HG03354 (cell line): Measurements from ENCODE around the gene ZC3HAV1L.
"Not testable (repeated sequence)": the region's sequence is repeated elsewhere in the genome, so short reads cannot be mapped to it uniquely, and the experiment has no call there.

ENCODE experiments used
- ATAC-seq: cut with Tn5 transposase; IDR thresholded peaks from one replicate; pipeline ENCODE4 v1.9.1; 2021; ENCODE audit warnings: mild to moderate bottlenecking; ENCODE audit not compliant: unreplicated experiment, poor library complexity, severe bottlenecking

The ZC3HAV1L gene

DNA sequence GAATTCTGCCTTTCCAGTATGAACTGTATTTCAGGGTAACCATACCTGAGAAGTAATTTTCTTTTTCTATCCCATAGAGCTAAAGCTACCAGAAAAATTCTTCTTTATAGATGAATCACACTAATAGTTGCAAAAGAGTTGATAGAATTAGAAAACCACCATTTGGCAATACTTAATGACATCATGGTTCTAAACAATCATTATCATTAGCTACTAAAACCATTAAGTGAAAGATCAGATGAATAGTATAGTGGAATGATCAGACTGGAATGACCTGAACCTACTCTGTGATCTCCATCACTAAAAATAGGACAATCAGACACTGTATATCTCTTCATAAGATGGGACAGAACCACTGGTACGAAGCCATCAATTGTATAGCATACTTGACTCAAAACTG lies 19.8 kb upstream of the ZC3HAV1L start:
- ATAC-seq = no peak

GRCh38 chr7:139054656-139055055 lies 18.8 kb upstream of the ZC3HAV1L start:
- ATAC-seq = not testable (repeated sequence)

DNA sequence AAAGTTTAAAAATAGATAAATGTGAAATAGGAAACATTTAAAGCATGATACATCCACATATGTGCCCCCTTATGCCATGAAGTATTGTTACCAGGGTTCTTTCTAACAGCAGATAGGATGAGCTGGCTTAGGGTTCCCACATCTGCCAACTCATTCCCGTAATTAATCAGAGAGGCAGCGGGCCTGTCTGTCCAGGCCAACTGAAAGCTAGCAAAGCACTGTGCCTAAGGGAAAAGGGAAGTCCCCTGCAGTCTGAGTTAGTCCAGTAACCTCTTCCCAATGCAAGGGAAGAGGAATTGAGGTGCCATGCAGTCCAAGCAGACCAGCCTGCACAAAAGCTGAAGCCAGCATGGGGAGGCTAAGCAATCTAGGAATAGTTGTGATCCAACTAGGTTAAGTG lies 18.3 kb upstream of the ZC3HAV1L start:
- no peak for ATAC-seq

DNA sequence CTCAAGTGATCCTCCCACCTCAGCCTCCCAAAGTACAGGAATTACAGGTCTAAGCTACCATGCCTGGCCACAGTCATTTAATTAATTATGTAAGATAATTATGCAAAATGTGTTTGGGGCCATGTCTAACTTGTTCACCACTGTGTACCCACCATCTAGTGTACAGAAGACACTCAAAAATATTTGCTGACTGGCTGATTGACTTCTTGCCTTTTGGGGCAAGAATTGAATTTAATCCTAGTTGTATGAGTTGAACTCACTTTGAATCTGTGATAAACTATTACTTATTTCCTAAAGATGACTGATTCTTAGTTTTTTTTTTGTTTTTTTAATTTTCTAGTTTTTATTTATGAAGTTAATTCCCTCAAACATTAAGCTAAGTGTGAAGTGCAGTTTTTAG lies 15.8 kb upstream of the ZC3HAV1L start:
- no peak for ATAC-seq

DNA sequence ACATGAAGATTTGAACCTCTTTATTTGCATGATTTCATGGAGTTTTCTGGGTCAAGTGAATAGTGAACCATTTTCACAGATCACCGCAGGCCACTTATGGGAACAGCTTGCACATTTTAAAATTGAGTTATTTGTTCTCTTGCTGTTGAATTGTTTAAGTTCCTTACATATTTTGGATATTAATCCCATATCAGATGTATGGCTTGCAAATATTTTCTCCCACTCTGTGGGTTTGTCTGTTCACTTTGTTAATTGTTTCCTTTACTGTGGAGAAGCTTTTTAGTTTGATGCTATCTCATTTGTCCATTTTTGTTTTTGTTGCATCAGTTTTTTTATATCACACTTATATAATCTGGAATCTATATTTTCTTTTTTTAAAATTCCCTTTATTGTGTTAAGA lies 14.1 kb upstream of the ZC3HAV1L start:
- ATAC-seq = no peak

- no peak for ATAC-seq
Observed at GRCh38 chr7:139049111-139049510, 13.3 kb upstream of the ZC3HAV1L start.

DNA sequence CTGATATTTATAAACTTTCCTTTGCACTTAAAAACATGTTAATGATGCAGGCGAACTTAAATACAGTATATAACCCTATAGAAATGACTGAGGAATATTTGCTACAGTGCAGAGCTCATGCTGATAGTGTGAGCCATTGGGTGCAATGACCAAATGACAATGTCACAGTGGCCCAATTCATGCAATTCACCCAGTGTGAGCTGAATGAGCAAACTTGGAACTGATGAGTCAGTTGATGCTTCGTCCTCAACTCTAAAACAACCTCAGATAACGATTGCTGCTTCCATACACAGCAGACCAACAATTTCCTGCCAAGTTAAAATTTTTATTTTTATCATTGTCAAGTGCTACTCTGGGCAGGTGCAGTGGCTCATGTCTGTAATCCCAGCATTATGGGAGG lies 12.1 kb upstream of the ZC3HAV1L start:
- ATAC-seq = no peak

DNA sequence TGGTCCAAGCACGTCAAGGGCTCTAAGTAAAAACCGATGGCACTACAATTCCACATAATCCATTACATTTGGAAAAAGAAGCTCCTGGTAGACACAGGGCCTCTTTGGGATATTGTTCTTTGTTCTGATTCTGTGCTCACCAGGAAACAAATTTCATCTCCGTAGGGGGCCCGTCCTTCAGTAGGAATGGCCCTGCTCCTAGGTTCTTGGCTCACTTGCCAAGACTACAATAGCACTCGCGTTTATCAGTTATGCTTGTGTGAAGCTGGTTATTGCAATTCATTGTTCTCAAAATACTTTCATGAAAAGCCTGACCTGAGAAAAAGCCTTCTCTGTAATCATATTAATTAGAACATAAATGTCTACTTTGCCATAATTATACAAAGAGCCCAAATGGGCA lies 10.3 kb upstream of the ZC3HAV1L start:
- no peak for ATAC-seq

DNA sequence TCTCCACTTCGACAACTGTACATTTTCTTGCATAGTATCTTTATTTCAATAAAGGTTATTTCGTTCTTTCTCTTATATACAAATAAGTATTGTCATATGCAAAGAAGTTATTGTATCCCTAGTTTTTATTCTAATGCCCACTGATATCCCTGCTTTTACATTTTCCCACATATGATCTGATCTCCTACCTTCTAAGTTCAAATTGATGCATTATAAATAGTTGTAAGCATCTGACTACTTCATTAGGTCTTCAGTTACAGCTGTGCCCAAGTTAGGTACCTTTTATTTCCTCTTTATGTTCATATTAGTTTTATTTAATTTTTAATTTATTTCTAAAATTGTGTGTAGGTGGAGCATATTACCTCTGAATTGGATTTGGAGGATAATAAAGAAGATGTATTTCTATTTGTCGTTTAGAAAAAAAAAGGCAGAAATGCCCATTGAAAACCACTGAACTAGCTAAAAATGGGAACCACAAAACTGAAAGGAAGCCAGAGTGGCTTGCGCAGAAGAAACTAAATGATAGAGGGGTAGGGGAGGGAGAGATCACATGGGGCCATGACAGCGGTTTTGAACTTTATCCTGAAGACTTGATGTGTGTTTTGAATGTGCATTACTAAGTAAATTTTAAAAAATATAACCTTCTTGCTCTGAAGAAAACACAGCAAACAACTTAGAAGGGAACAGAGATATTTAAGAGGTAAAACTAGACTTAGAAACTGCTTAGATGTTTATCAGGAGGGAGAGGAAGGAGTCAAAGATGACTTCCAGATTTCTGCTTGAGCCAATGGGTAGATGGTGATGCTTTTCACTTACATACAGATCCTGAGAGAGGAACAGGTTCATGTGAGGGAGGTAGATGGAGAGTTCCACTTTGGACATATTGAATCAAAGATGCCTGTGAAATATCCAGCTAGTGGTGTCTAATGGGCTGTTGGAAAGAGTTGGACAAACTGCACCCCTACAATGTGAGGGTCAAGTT lies 9.3 kb upstream of the ZC3HAV1L start:
- ATAC-seq = no peak

GRCh38 chr7:139043823-139044812 lies 8.3 kb upstream of the ZC3HAV1L start:
- ATAC-seq = peak; percentile 59

DNA sequence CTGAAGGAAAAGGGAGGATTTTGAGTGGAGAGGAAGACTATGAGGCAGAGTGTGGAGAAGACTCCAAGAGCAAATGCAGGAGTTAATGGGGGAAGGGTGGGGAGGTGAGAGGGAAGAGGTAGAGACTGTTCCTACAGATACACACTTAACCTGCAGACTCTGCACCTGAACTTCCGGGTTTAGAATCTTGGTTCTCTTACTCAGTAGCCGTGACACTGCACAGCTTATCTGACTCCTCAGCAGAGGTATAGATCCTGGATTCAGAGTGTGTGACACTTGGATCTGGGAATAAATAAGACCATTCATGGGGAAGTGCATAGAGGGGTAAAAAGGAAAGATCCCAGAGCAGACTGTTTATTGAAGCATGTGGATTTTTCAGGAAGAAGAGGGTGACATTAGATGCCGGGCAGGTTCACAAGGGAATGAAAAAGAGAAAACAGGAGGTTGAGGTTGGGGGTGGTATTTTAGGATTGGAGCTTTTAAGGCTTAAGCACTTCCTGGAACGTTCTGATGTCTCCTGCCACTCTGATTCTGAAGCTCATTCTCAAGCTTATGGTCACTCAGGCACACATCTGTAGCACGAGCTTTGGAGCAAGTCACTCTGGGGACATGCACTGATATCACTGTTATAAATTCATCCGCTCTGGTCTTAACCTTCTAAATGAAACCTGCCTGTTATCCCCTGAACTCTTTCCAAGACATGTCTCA lies 5.7 kb upstream of the ZC3HAV1L start:
- no peak for ATAC-seq

- no peak for ATAC-seq
Observed at GRCh38 chr7:139038691-139039090, 2.8 kb upstream of the ZC3HAV1L start.

GRCh38 chr7:139036901-139037300 lies 1.1 kb upstream of the ZC3HAV1L start:
- no peak for ATAC-seq

- peak; percentile 42 for ATAC-seq
Observed at GRCh38 chr7:139034855-139035585, 822 bp downstream of the ZC3HAV1L start.

- no peak for ATAC-seq
Observed at GRCh38 chr7:139034336-139034735, 1.5 kb downstream of the ZC3HAV1L start.

- ATAC-seq = no peak
Observed at GRCh38 chr7:139033346-139034114, 2.3 kb downstream of the ZC3HAV1L start.

GRCh38 chr7:139032473-139032872 lies 3.4 kb downstream of the ZC3HAV1L start:
- no peak for ATAC-seq

DNA sequence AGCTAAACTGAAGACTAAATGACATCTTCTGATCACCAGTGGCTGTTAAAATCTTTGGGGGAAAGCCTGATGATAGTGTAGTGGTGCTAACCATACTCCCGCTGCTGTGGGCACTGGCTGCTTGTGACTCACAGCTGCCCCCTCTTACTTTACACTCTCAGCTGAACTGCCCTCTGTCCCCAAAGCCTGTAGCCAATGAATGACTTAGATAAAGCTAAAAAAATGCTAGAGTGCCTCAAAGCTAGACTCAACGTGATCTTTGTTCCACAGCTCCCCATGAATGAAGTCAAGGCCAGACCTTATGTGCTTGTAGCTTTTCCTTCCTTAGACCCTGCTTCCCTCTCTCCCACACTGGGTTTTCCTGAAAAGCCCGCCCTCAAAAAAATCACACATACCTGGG lies 6.5 kb downstream of the ZC3HAV1L start:
- no peak for ATAC-seq
